ENCODE results near the gene GRIA1.

The GRIA1 gene

GRCh38 chr5:153490118-153491037 lies at the start of gene GRIA1:
TSS of gene GRIA1 (plus strand) at chr5:153490670.
- DNase-seq, result no peak

- no peak for DNase-seq
Measured at GRCh38 chr5:153445875-153446579, 44.4 kb upstream of the GRIA1 start.

- no peak for DNase-seq
Measured at GRCh38 chr5:153447534-153447933, 42.9 kb upstream of the GRIA1 start.

GRCh38 chr5:153456354-153456753 lies 34.1 kb upstream of the GRIA1 start:
- DNase-seq, result no peak

GRCh38 chr5:153456993-153457392 lies 33.5 kb upstream of the GRIA1 start:
- DNase-seq, result no peak

- DNase-seq, result no peak
Measured at GRCh38 chr5:153458268-153458667, 32.2 kb upstream of the GRIA1 start.

GRCh38 chr5:153459051-153459743 lies 31.3 kb upstream of the GRIA1 start:
- no peak for DNase-seq

- DNase-seq, result no peak
Measured at GRCh38 chr5:153460421-153460820, 30.0 kb upstream of the GRIA1 start.

- no peak for DNase-seq
Measured at GRCh38 chr5:153461341-153461740, 29.1 kb upstream of the GRIA1 start.

GRCh38 chr5:153463806-153464205 lies 26.7 kb upstream of the GRIA1 start:
- no peak for DNase-seq

GRCh38 chr5:153467546-153467945 lies 22.9 kb upstream of the GRIA1 start:
- DNase-seq, result no peak

GRCh38 chr5:153469423-153469822 lies 21.0 kb upstream of the GRIA1 start:
- DNase-seq, result no peak

GRCh38 chr5:153470736-153471135 lies 19.7 kb upstream of the GRIA1 start:
- DNase-seq, result no peak

- no peak for DNase-seq
Measured at GRCh38 chr5:153476767-153477166, 13.7 kb upstream of the GRIA1 start.

GRCh38 chr5:153480401-153480800 lies 10.1 kb upstream of the GRIA1 start:
- no peak for DNase-seq

- DNase-seq, result no peak
Measured at GRCh38 chr5:153483482-153483881, 7.0 kb upstream of the GRIA1 start.

GRCh38 chr5:153485641-153486040 lies 4.8 kb upstream of the GRIA1 start:
- DNase-seq, result no peak

GRCh38 chr5:153486771-153487170 lies 3.7 kb upstream of the GRIA1 start:
- DNase-seq, result no peak

GRCh38 chr5:153489611-153490010 lies 859 bp upstream of the GRIA1 start:
- no peak for DNase-seq

GRCh38 chr5:153491038-153491744 lies 721 bp downstream of the GRIA1 start:
- no peak for DNase-seq

- DNase-seq, result no peak
Measured at GRCh38 chr5:153491856-153492255, 1.4 kb downstream of the GRIA1 start.

GRCh38 chr5:153496835-153497234 lies 6.4 kb downstream of the GRIA1 start:
- peak; percentile 3 for DNase-seq

- no peak for DNase-seq
Measured at GRCh38 chr5:153498516-153498915, 8.0 kb downstream of the GRIA1 start.

Measured in midbrain (tissue), 1 donor.